AG04450 (cell line): ENCODE measurements around the gene SUFU. TPM values are rescaled to one million over a fixed set of nuclear protein-coding genes. Genes with fewer than 3 reads are reported as not detected.
"Not testable (repeated sequence)": the region's sequence is repeated elsewhere in the genome, so short reads cannot be mapped to it uniquely, and the experiment has no call there.

ENCODE experiments used
- CTCF ChIA-PET: fragments of 300-600, 350-600 bp; formaldehyde crosslinking; extraction: SDS; loops from one replicate; lab custom pipeline; 2022; ENCODE audit warnings: antibody characterized with exemption, inconsistent platforms; lab: Charles Lee
- POLR2A ChIA-PET: fragments of 350-600 bp; formaldehyde crosslinking; extraction: SDS; loops from one replicate; lab custom pipeline; 2021; ENCODE audit warnings: antibody characterized with exemption, inconsistent platforms; lab: Yijun Ruan, JAX
- DNase-seq: peaks from one replicate; pipeline ENCODE4 v3.0.0-alpha.2; 2011; ENCODE audit warnings: low read depth, low spot score
- H3K27ac ChIP-seq: one replicate; pipeline ENCODE4 v1.5.1; 2012; ENCODE audit warnings: low read depth, low read length, control low read depth
- H3K27me3 ChIP-seq: one replicate; pipeline ENCODE4 v1.6.0; 2012; ENCODE audit warnings: low read length; ENCODE audit not compliant: control insufficient read depth, insufficient read depth
- H3K4me3 ChIP-seq: 2 replicates; pipeline ENCODE4 v1.5.1; 2011; ENCODE audit warnings: mild to moderate bottlenecking, low read depth, low read length, control low read depth
- H3K9me3 ChIP-seq: 2 replicates; pipeline ENCODE4 v1.5.1; 2012; ENCODE audit warnings: low read length; ENCODE audit not compliant: control insufficient read depth, insufficient read depth
- polyA plus RNA-seq: library from polyadenylated mRNA; depleted of rRNA; stranded (reverse); fragments of >200 nt; gene quantifications from 2 replicates; pipeline ENCODE4 v1.2.3, GENCODE V29; 2011
- TF ChIP-seq, protein P1 (sequence below): IDR thresholded peaks from 2 replicates; pipeline ENCODE4 v1.5.1; 2011; ENCODE audit warnings: low read depth, low read length, control low read depth, inconsistent platforms

Gene SUFU
- polyA plus RNA-seq, 1 experiment = 11.0 TPM

DNA sequence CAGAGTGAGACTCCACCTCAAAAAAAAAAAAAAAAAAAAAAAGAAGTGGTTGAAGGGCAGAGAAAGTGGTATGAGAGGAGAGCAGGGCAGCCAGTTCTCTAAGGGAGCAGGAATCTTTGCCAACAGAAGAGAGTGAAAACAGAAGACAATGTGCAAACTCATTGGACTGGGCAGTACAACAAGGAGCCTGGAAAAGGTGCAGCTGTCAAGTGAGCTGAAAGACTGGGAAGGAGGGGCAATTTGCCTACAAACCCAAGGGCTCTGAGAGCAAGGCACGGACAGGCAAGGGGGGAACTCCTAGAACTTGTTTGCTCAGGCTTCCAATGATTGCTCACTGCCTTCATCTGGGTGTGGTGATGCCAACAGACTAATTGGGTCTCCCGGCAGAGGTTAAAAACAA lies 10.8 kb upstream of the SUFU start:
- Histone ChIP-seq H3K9me3 (no peaks in the 10 kb centered on the region), H3K4me3 (no peak overlapping the region), H3K27me3 (no peaks in the 10 kb centered on the region), H3K27ac (no peak overlapping the region)
- DNase-seq = no peak
- TF ChIP-seq, protein P1, sequence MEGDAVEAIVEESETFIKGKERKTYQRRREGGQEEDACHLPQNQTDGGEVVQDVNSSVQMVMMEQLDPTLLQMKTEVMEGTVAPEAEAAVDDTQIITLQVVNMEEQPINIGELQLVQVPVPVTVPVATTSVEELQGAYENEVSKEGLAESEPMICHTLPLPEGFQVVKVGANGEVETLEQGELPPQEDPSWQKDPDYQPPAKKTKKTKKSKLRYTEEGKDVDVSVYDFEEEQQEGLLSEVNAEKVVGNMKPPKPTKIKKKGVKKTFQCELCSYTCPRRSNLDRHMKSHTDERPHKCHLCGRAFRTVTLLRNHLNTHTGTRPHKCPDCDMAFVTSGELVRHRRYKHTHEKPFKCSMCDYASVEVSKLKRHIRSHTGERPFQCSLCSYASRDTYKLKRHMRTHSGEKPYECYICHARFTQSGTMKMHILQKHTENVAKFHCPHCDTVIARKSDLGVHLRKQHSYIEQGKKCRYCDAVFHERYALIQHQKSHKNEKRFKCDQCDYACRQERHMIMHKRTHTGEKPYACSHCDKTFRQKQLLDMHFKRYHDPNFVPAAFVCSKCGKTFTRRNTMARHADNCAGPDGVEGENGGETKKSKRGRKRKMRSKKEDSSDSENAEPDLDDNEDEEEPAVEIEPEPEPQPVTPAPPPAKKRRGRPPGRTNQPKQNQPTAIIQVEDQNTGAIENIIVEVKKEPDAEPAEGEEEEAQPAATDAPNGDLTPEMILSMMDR = no peak
- POLR2A ChIA-PET = no interaction called here
- CTCF ChIA-PET = interaction anchor here (0.9 to 1.3 kb wide), 2 partner anchors 11 kb away, joined by 3 to 5 read pairs; partner anchors contain the start of gene SUFU

DNA sequence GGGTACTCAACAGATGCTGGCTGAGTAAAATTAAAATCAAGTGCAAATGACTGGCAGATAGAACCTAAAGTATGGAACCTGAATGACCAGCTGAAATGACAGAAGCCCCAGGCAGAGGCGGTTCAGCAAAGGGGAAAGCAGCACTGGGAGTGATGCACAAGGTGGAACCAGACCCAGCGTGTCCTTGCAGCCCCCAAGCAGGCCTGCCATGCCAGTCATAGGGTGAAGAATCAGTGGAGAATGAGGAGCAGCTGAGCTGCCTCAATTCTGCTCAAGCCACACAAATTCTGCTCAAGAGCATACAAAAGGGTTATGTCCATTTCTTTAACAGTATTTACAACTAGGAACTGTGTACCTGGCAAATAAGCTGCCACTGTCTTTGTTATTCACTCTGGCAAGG lies 10.0 kb upstream of the SUFU start:
- Histone ChIP-seq H3K27ac (no peak overlapping the region), H3K4me3 (no peak overlapping the region), H3K9me3 (no peaks in the 10 kb centered on the region), H3K27me3 (no peaks in the 10 kb centered on the region)
- DNase-seq = no peak
- TF ChIP-seq, protein P1 = no peak
- POLR2A ChIA-PET = interaction anchor here (0.6 kb wide), 1 partner anchor 13 kb away, joined by 3 read pairs; no protein-coding TSS in a partner anchor
- CTCF ChIA-PET = interaction anchor here (1.3 kb wide), 1 partner anchor 10 kb away, joined by 5 read pairs; the partner anchor contains the start of gene SUFU

DNA sequence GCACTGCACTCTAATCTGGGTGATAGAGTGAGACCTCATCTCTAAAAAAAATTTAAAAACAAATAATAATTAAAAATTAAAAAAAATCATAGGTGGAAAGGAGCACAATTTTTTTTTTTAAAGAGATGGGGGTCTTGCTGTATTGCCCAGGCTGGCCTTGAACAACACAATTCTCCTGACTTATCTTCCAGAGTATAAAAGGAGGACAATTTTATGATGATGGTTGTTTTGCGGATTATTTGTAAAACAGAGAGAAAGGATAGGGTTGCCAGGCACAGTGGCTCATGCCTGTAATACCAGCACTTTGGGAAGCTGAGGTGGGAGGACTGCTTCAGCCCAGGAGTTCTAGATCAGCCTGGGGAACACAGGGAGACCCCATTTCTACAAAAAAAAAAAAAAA lies 6.2 kb upstream of the SUFU start:
- H3K4me3 ChIP-seq = no peak overlapping the region
- no peaks in the 10 kb centered on the region for H3K9me3 ChIP-seq
- no peak overlapping the region for H3K27ac ChIP-seq
- CTCF ChIA-PET = interaction anchor here (2.6 kb wide), 1 partner anchor 86 kb away, joined by 10 read pairs; no protein-coding TSS in a partner anchor
- no peaks in the 10 kb centered on the region for H3K27me3 ChIP-seq
- POLR2A ChIA-PET = no interaction called here
- TF ChIP-seq, protein P1 = no peak
- no peak for DNase-seq

DNA sequence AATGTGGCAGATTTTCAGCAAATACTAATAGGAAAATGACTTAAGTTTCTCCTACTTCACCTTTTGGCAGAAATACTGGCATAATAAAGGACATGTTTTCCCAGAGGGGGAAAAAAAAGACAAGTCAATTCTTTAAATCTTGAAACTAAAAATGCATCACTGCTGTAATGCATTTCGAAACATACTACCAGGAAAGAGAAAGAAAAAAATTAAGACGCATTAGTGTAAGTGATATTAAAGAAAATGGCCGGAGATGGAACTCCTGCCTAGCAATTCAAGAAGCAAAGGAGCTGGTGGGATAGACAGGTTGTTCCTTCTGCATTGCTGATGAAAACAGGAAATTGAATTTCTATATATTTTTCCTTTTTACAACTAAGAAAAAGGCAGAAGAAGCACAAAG lies 4.4 kb upstream of the SUFU start:
- ChIA-PET POLR2A (no interaction called here), CTCF (no interaction called here)
- TF ChIP-seq, protein P1 = no peak
- no peak overlapping the region for H3K4me3 ChIP-seq
- H3K27me3 ChIP-seq = no peaks in the 10 kb centered on the region
- DNase-seq = no peak
- H3K27ac ChIP-seq = no peak overlapping the region
- H3K9me3 ChIP-seq = no peaks in the 10 kb centered on the region; the same call in 1 of the 2 replicates

- peak overlapping the region; percentile 21; the same call in 1 of the 2 replicates for H3K4me3 ChIP-seq
- CTCF ChIA-PET = interaction anchor here (0.8 to 1.6 kb wide), 5 partner anchors 21 to 107 kb away, joined by 3 to 14 read pairs (median 5); no protein-coding TSS in a partner anchor
- H3K27ac ChIP-seq, DNase-seq, H3K9me3 ChIP-seq, H3K27me3 ChIP-seq: not testable (repeated sequence)
- POLR2A ChIA-PET = interaction anchor here (0.6 kb wide), 1 partner anchor 292 kb away, joined by 5 read pairs; no protein-coding TSS in a partner anchor
These were observed 3.1 kb upstream of the SUFU start for GRCh38 chr10:102500686-102501085.
